ENCODE data around the gene CTNND2.

CTNND2 gene

GRCh38 chr5:11157132-11157531 lies 747.1 kb downstream of the CTNND2 start:
- CTCF ChIA-PET: no interaction called here

GRCh38 chr5:11153670-11154382 lies 750.4 kb downstream of the CTNND2 start:
- ChIA-PET POLR2A (no interaction called here), CTCF (interaction anchor here (0.7 to 0.9 kb wide), 2 partner anchors 8 to 13 kb away, joined by 4 read pairs; no protein-coding TSS in a partner anchor)
- H3K4me3 ChIP-seq (ENCODE audit: low read depth, low read length): no peak overlapping the region
- H3K4me1 ChIP-seq (ENCODE audit: control insufficient read depth, insufficient read depth, low read length): no peaks in the 10 kb centered on the region
- H3K27ac ChIP-seq (ENCODE audit: extremely low read depth, low read depth, low read length): no peak overlapping the region
- no peaks in the 10 kb centered on the region for H3K36me3 ChIP-seq (ENCODE audit: control insufficient read depth in 2 of 2, insufficient read depth in 1 of 2, low read length in 2 of 2)
- H3K9me3 ChIP-seq (ENCODE audit: control insufficient read depth, insufficient read depth, low read depth, low read length): no peaks in the 10 kb centered on the region
- TF ChIP-seq CTCF (tag by site-specific recombination; IDR thresholded peaks at IDR 0.05): no peak
- no peak for TF ChIP-seq ZNF416 (tag by site-specific recombination; IDR thresholded peaks at IDR 0.05)
- no peak for TF ChIP-seq MZF1 (tag by site-specific recombination; IDR thresholded peaks at IDR 0.05; ENCODE audit: borderline replicate concordance)
- no peak for TF ChIP-seq GLI4 (tag by site-specific recombination; IDR thresholded peaks at IDR 0.05)
- TF ChIP-seq ZNF624 (tag by site-specific recombination; IDR thresholded peaks at IDR 0.05): no peak
- no peak for TF ChIP-seq ZNF341 (tag by site-specific recombination; IDR thresholded peaks at IDR 0.05; ENCODE audit: low read depth)
- TF ChIP-seq ATF2 (tag by site-specific recombination; IDR thresholded peaks at IDR 0.05; ENCODE audit: low read depth): no peak
- no peak for TF ChIP-seq ZNF16 (tag by site-specific recombination; IDR thresholded peaks at IDR 0.05; ENCODE audit: low read depth)

More at GRCh38 chr5:11157132-11157531, 747.1 kb downstream of the CTNND2 start:
- POLR2A ChIA-PET: no interaction called here
- Histone ChIP-seq H3K4me3 (ENCODE audit: low read depth, low read length) (no peak overlapping the region), H3K4me1 (ENCODE audit: control insufficient read depth, insufficient read depth, low read length) (no peaks in the 10 kb centered on the region), H3K27ac (ENCODE audit: extremely low read depth, low read depth, low read length) (no peak overlapping the region), H3K36me3 (ENCODE audit: control insufficient read depth in 2 of 2, insufficient read depth in 1 of 2, low read length in 2 of 2) (no peaks in the 10 kb centered on the region), H3K9me3 (ENCODE audit: control insufficient read depth, insufficient read depth, low read depth, low read length) (no peaks in the 10 kb centered on the region)
- TF ChIP-seq ZSCAN4 (tag by site-specific recombination; IDR thresholded peaks at IDR 0.05): no peak
- TF ChIP-seq ZNF521 (tag by site-specific recombination; IDR thresholded peaks at IDR 0.05): no peak
- no peak for TF ChIP-seq ZNF24 (tag by site-specific recombination; IDR thresholded peaks at IDR 0.05)
- TF ChIP-seq AEBP2 (tag by site-specific recombination; IDR thresholded peaks at IDR 0.05; ENCODE audit: borderline replicate concordance): no peak
- TF ChIP-seq ZNF138 (tag by site-specific recombination; IDR thresholded peaks at IDR 0.05; ENCODE audit: borderline replicate concordance): no peak
- TF ChIP-seq GLIS2 (tag by site-specific recombination; IDR thresholded peaks at IDR 0.05): no peak
- no peak for TF ChIP-seq MYNN (tag by site-specific recombination; IDR thresholded peaks at IDR 0.05; ENCODE audit: borderline replicate concordance)
- TF ChIP-seq MEIS1 (CRISPR knock-in tag; IDR thresholded peaks at IDR 0.05; ENCODE audit: borderline replicate concordance): no peak
